Right lobe of liver (tissue), 4 donors: ENCODE measurements around the gene SCFD2.

Source experiments
- POLR2A ChIP-seq: fragments of 450-650 bp; IDR thresholded peaks from one replicate; pipeline ENCODE4 v1.6.1; 2017; ENCODE audit warnings: antibody characterized with exemption, mild to moderate bottlenecking
- TF ChIP-seq, protein P1 (sequence below), 4 donors: fragments of 200-600 bp in 3 of 4; fragments of 450-650 bp in 1 of 4; IDR thresholded peaks; one replicate each; pipeline versions ENCODE4 v1.5.1 to v1.8.0; 2016 to 2022; ENCODE audit warnings: antibody characterized with exemption in 4 of 4, mild to moderate bottlenecking in 2 of 4
- donor health status: DM: no; HTN: no; CAD: no.
- donor health status: DM: no; HTN: no; CAD: no.
- donor health status: DM: no; HTN: yes; CAD: no.

DNA sequence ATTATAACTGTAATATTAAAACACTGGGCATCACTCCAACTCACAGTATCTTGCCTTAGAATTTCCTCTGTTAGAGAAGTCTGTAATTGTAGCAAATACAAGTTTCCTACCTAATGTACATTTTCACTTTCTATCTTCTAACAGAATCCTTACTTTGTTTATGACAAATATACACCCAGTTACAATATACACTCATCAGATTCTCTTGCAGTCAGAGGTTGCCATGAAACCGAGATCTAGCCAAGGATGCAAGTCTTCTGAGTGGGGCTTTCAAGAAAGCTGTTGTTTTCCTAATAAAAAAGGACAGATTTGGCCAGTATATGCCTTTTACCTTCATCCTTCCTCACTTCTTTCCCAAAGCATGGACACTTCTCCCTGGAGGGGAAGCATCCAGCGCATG is 228.9 kb downstream of the SCFD2 start:
- TF ChIP-seq, protein P1, sequence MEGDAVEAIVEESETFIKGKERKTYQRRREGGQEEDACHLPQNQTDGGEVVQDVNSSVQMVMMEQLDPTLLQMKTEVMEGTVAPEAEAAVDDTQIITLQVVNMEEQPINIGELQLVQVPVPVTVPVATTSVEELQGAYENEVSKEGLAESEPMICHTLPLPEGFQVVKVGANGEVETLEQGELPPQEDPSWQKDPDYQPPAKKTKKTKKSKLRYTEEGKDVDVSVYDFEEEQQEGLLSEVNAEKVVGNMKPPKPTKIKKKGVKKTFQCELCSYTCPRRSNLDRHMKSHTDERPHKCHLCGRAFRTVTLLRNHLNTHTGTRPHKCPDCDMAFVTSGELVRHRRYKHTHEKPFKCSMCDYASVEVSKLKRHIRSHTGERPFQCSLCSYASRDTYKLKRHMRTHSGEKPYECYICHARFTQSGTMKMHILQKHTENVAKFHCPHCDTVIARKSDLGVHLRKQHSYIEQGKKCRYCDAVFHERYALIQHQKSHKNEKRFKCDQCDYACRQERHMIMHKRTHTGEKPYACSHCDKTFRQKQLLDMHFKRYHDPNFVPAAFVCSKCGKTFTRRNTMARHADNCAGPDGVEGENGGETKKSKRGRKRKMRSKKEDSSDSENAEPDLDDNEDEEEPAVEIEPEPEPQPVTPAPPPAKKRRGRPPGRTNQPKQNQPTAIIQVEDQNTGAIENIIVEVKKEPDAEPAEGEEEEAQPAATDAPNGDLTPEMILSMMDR (IDR thresholded peaks at IDR 0.05): no peak
- TF ChIP-seq POLR2A: no peak
